ENCODE results near the gene GPATCH2. TPM values are rescaled to one million over a fixed set of nuclear protein-coding genes. Genes with fewer than 3 reads are reported as not detected.

The GPATCH2 gene
- total RNA-seq, 1 experiment from 2014 or later, result 11.2 TPM

GRCh38 chr1:217418269-217419193 lies 212.4 kb downstream of the GPATCH2 start:
- no TSS peak for BruUV-seq (replicated peaks)
- POLR2A ChIA-PET, result no interaction called here
- Histone ChIP-seq H3K4me1 (ENCODE audit: control insufficient read depth, insufficient read depth, low read length) (no peaks in the 10 kb centered on the region), H3K27ac (ENCODE audit: low read length) (no peak overlapping the region), H3K9me3 (ENCODE audit: control insufficient read depth, insufficient read depth, low read depth, low read length) (no peaks in the 10 kb centered on the region), H3K4me3 (ENCODE audit: low read depth in 2 of 2, low read length in 2 of 2) (no peak overlapping the region), H3K36me3 (ENCODE audit: control insufficient read depth, insufficient read depth, low read length) (no peaks in the 10 kb centered on the region), H3K27me3 (ENCODE audit: control insufficient read depth, insufficient read depth, low read length) (no peaks in the 10 kb centered on the region; the same call in none of the 2 replicates)
- DNase-seq (ENCODE audit: low read depth, low spot score) (no peak), ATAC-seq (no peak)
- in situ Hi-C loops (cut with HindIII; ENCODE audit: low pct_unique_long_range_greater_than_20kb, low sequenced_read_pairs) (no loop called here), intact Hi-C loops (cut with micrococcal nuclease; ENCODE audit: unreplicated experiment) (no loop called here)
- CTCF ChIA-PET, result no interaction called here
- TF ChIP-seq POLR2AphosphoS5 (IDR thresholded peaks at IDR 0.05; ENCODE audit: low read depth, low read length) (no peak), SIN3A (IDR thresholded peaks at IDR 0.05; ENCODE audit: borderline replicate concordance, insufficient read depth, low read depth, low read length) (no peak), TCF7L2 (IDR thresholded peaks at IDR 0.05; ENCODE audit: low read depth, low read length) (no peak), CTCF (IDR thresholded peaks at IDR 0.05) (no peak), REST (IDR thresholded peaks at IDR 0.05; ENCODE audit: insufficient read depth in 1 of 2, low read depth in 2 of 2, low read length in 1 of 2) (no peak)

GRCh38 chr1:217417363-217417762 lies 213.5 kb downstream of the GPATCH2 start:
- Histone ChIP-seq H3K27ac (ENCODE audit: low read length) (no peak overlapping the region), H3K4me1 (ENCODE audit: control insufficient read depth, insufficient read depth, low read length) (no peaks in the 10 kb centered on the region), H3K27me3 (ENCODE audit: control insufficient read depth, insufficient read depth, low read length) (no peaks in the 10 kb centered on the region; the same call in none of the 2 replicates), H3K9me3 (ENCODE audit: control insufficient read depth, insufficient read depth, low read depth, low read length) (no peaks in the 10 kb centered on the region), H3K36me3 (ENCODE audit: control insufficient read depth, insufficient read depth, low read length) (no peaks in the 10 kb centered on the region), H3K4me3 (ENCODE audit: low read depth in 2 of 2, low read length in 2 of 2) (no peak overlapping the region)
- no TSS peak for BruUV-seq (replicated peaks)
- TF ChIP-seq REST (IDR thresholded peaks at IDR 0.05; ENCODE audit: insufficient read depth in 1 of 2, low read depth in 2 of 2, low read length in 1 of 2) (no peak), POLR2AphosphoS5 (IDR thresholded peaks at IDR 0.05; ENCODE audit: low read depth, low read length) (no peak), SIN3A (IDR thresholded peaks at IDR 0.05; ENCODE audit: borderline replicate concordance, insufficient read depth, low read depth, low read length) (no peak), CTCF (IDR thresholded peaks at IDR 0.05) (no peak), TCF7L2 (IDR thresholded peaks at IDR 0.05; ENCODE audit: low read depth, low read length) (no peak)
- intact Hi-C loops (cut with micrococcal nuclease; ENCODE audit: unreplicated experiment), result no loop called here
- in situ Hi-C loops (cut with HindIII; ENCODE audit: low pct_unique_long_range_greater_than_20kb, low sequenced_read_pairs), result no loop called here
- ATAC-seq (no peak), DNase-seq (ENCODE audit: low read depth, low spot score) (no peak)
- ChIA-PET POLR2A (no interaction called here), CTCF (no interaction called here)
